NCI-H82 (cell line): ENCODE data around the gene KLK2.

Experiments used
- DNase-seq: peaks from one replicate; lab custom pipeline; 2025; lab: John Stamatoyannopoulos, UW

KLK2 gene

GRCh38 chr19:50924586-50924985, 51.3 kb downstream of the KLK2 start:
- DNase-seq, result no peak

GRCh38 chr19:50925734-50926133, 52.5 kb downstream of the KLK2 start:
- DNase-seq, result no peak

- DNase-seq, result no peak
Observed at GRCh38 chr19:50926144-50926543, 52.9 kb downstream of the KLK2 start.

- DNase-seq, result no peak
Observed at GRCh38 chr19:50928831-50929230, 55.6 kb downstream of the KLK2 start.
